Osteoblast (primary cell): ENCODE results near the gene WDR4. TPM values are rescaled to one million over a fixed set of nuclear protein-coding genes. Genes with fewer than 3 reads are reported as not detected.
"Not testable (repeated sequence)": the region's sequence is repeated elsewhere in the genome, so short reads cannot be mapped to it uniquely, and the experiment has no call there.

Experiments used
- DNase-seq: peaks from one replicate; pipeline ENCODE4 v3.0.0; 2011; ENCODE audit warnings: low spot score, mixed read lengths; ENCODE audit not compliant: insufficient read length; ENCODE audit errors: missing footprints
- H2AFZ ChIP-seq: 2 replicates; pipeline ENCODE4 v1.6.0; 2011; ENCODE audit warnings: mild to moderate bottlenecking, low read length
- H3K27ac ChIP-seq: 2 replicates; pipeline ENCODE4 v1.5.1; 2011; ENCODE audit warnings: mild to moderate bottlenecking, low read depth, low read length, moderate library complexity
- H3K27me3 ChIP-seq: 2 replicates; pipeline ENCODE4 v1.6.0; 2012; ENCODE audit warnings: mild to moderate bottlenecking, control low read depth, inconsistent platforms, low read length, moderate library complexity; ENCODE audit not compliant: insufficient read depth
- H3K36me3 ChIP-seq: 2 replicates; pipeline ENCODE4 v1.5.1; 2011; ENCODE audit warnings: mild to moderate bottlenecking, low read length, control low read depth, moderate library complexity; ENCODE audit not compliant: insufficient read depth
- H3K4me1 ChIP-seq: 2 replicates; pipeline ENCODE4 v1.5.1; 2011; ENCODE audit warnings: mild to moderate bottlenecking, low read length, control low read depth, moderate library complexity; ENCODE audit not compliant: insufficient read depth
- H3K4me2 ChIP-seq: 2 replicates; pipeline ENCODE4 v1.6.0; 2011; ENCODE audit warnings: mild to moderate bottlenecking, low read length; ENCODE audit not compliant: insufficient read depth
- H3K4me3 ChIP-seq: fragments of 200-600 bp; sonication (generic); 3 replicates; pipeline ENCODE4 v1.5.1; 2012; ENCODE audit warnings: mild to moderate bottlenecking, low read length, inconsistent platforms; ENCODE audit not compliant: insufficient read depth
- H3K79me2 ChIP-seq: 2 replicates; pipeline ENCODE4 v1.6.0; 2012; ENCODE audit warnings: mild to moderate bottlenecking, low read length, control low read depth, inconsistent platforms; ENCODE audit not compliant: insufficient read depth
- H3K9me3 ChIP-seq: 2 replicates; pipeline ENCODE4 v1.5.1; 2011; ENCODE audit warnings: low read depth, low read length, control low read depth
- H4K20me1 ChIP-seq: 2 replicates; pipeline ENCODE4 v1.6.0; 2012; ENCODE audit warnings: mild to moderate bottlenecking, low read length, control low read depth; ENCODE audit not compliant: insufficient read depth
- CTCF ChIP-seq: IDR thresholded peaks from 2 replicates; pipeline ENCODE4 v1.5.1; 2011; ENCODE audit warnings: mild to moderate bottlenecking, low read depth, low read length, moderate library complexity; ENCODE audit errors: extremely low read depth
- total RNA-seq: library from RNA; depleted of rRNA; stranded (reverse); fragments of >200 nt; gene quantifications from 2 replicates; pipeline ENCODE4 v1.2.3, GENCODE V29; 2012

The WDR4 gene
- total RNA-seq, 1 donor, result 10.1 TPM

- Histone ChIP-seq H3K27me3 (peaks cover 13% of the 10 kb centered on the region), H3K79me2 (no peaks in the 10 kb centered on the region), H3K4me2 (no peak overlapping the region), H3K9me3 (no peaks in the 10 kb centered on the region), H3K4me3 (no peak overlapping the region), H2AFZ (no peak overlapping the region), H4K20me1 (no peaks in the 10 kb centered on the region), H3K36me3 (no peaks in the 10 kb centered on the region), H3K27ac (no peak overlapping the region), H3K4me1 (no peaks in the 10 kb centered on the region)
- no peak for DNase-seq
- no peak for TF ChIP-seq CTCF
These were observed 67.4 kb downstream of the WDR4 start for GRCh38 chr21:42811960-42812359.

GRCh38 chr21:42809577-42810475 lies 69.5 kb downstream of the WDR4 start:
- H3K36me3 ChIP-seq, result no peaks in the 10 kb centered on the region

GRCh38 chr21:42809171-42809570 lies 70.2 kb downstream of the WDR4 start:
- TF ChIP-seq CTCF, result no peak
- H3K79me2 ChIP-seq, result no peaks in the 10 kb centered on the region
- no peaks in the 10 kb centered on the region for H3K4me1 ChIP-seq
- H3K4me3 ChIP-seq, result no peak overlapping the region
- no peak overlapping the region for H3K4me2 ChIP-seq
- no peak overlapping the region for H2AFZ ChIP-seq
- H3K9me3 ChIP-seq, result no peaks in the 10 kb centered on the region
- no peaks in the 10 kb centered on the region for H3K36me3 ChIP-seq
- peaks cover 15% of the 10 kb centered on the region for H3K27me3 ChIP-seq
- no peaks in the 10 kb centered on the region for H4K20me1 ChIP-seq
- DNase-seq, result peak; percentile 52
- no peak overlapping the region for H3K27ac ChIP-seq

More at GRCh38 chr21:42809577-42810475, 69.5 kb downstream of the WDR4 start:
- Histone ChIP-seq H3K27me3 (peaks cover 15% of the 10 kb centered on the region), H3K4me1 (no peaks in the 10 kb centered on the region), H3K4me2 (no peak overlapping the region), H3K4me3 (no peak overlapping the region), H3K79me2 (no peaks in the 10 kb centered on the region), H2AFZ (no peak overlapping the region), H4K20me1 (no peaks in the 10 kb centered on the region), H3K9me3 (no peaks in the 10 kb centered on the region), H3K27ac (no peak overlapping the region)
- DNase-seq, result no peak
- no peak for TF ChIP-seq CTCF

- H3K4me1 ChIP-seq, result no peaks in the 10 kb centered on the region
- no peak overlapping the region for H3K4me3 ChIP-seq
- no peak overlapping the region for H3K4me2 ChIP-seq
- H3K79me2 ChIP-seq, result no peaks in the 10 kb centered on the region
- H3K9me3 ChIP-seq, result no peaks in the 10 kb centered on the region
- no peak for TF ChIP-seq CTCF
- H2AFZ ChIP-seq, result no peak overlapping the region
- H3K27ac ChIP-seq, result no peak overlapping the region
- H3K36me3 ChIP-seq, result no peaks in the 10 kb centered on the region
- no peaks in the 10 kb centered on the region for H4K20me1 ChIP-seq
- H3K27me3 ChIP-seq, result peaks cover 15% of the 10 kb centered on the region
- DNase-seq, result no peak
These were observed 71.3 kb downstream of the WDR4 start for GRCh38 chr21:42807938-42808613.

GRCh38 chr21:42807293-42807895 lies 71.9 kb downstream of the WDR4 start:
- H3K36me3 ChIP-seq, H4K20me1 ChIP-seq, H3K27ac ChIP-seq, H3K9me3 ChIP-seq, H3K4me3 ChIP-seq, H3K4me1 ChIP-seq, DNase-seq, H3K79me2 ChIP-seq, H2AFZ ChIP-seq, H3K4me2 ChIP-seq: not testable (repeated sequence)
- H3K27me3 ChIP-seq, result peaks cover 15% of the 10 kb centered on the region
